Upper lobe of left lung (tissue), 4 donors: ENCODE data around the gene FLT1.

ENCODE experiments used
- CTCF ChIP-seq, 6 experiments: fragments of 450-650 bp in 4 of 6; fragments of 200-600 bp in 2 of 6; sonication (generic) in 2 of 6; IDR thresholded peaks; one replicate each; pipeline ENCODE4 v1.5.1; 2016 to 2019; ENCODE audit warnings: antibody characterized with exemption in 6 of 6
- EP300 ChIP-seq, 4 donors: sonication (generic); formaldehyde crosslinking; IDR thresholded peaks; one replicate each; pipeline ENCODE4 v1.5.1; 2017; ENCODE audit warnings: antibody characterized with exemption in 4 of 4, control low read depth in 2 of 4
- POLR2A ChIP-seq, 4 donors: fragments of 450-650 bp; IDR thresholded peaks; one replicate each; pipeline ENCODE4 v1.5.1; 2016 to 2017; ENCODE audit warnings: antibody characterized with exemption in 4 of 4, mild to moderate bottlenecking in 2 of 4
- POLR2AphosphoS5 ChIP-seq, 2 donors: sonication (generic); formaldehyde crosslinking; IDR thresholded peaks; one replicate each; pipeline ENCODE4 v1.5.1; 2017; ENCODE audit warnings: antibody characterized with exemption in 2 of 2

- no peak for TF ChIP-seq CTCF (IDR thresholded peaks at IDR 0.05)
- no peak for TF ChIP-seq POLR2A (IDR thresholded peaks at IDR 0.05)
- no peak for TF ChIP-seq POLR2AphosphoS5 (IDR thresholded peaks at IDR 0.05)
- no peak for TF ChIP-seq EP300 (IDR thresholded peaks at IDR 0.05)
Measured at GRCh38 chr13:28320884-28321574, 173.9 kb downstream of the FLT1 start.
